OCI-LY1 (cell line): ENCODE results near the gene MPHOSPH6.

Source experiments
- EZH2 ChIP-seq: fragments of 200-600 bp; sonication (generic), shearing (Covaris generic); IDR thresholded peaks from 2 replicates; pipeline ENCODE4 v1.8.0; 2017; ENCODE audit warnings: borderline replicate concordance, mixed run types, mild to moderate bottlenecking, antibody characterized with exemption, low read length, moderate library complexity, mixed read lengths
- TF ChIP-seq, protein P1 (sequence below): fragments of 200-600 bp; sonication (generic), shearing (Covaris generic); IDR thresholded peaks from 2 replicates; pipeline ENCODE4 v1.5.1; 2017; ENCODE audit warnings: mild to moderate bottlenecking, antibody characterized with exemption, low read length, moderate library complexity, mixed read lengths

DNA sequence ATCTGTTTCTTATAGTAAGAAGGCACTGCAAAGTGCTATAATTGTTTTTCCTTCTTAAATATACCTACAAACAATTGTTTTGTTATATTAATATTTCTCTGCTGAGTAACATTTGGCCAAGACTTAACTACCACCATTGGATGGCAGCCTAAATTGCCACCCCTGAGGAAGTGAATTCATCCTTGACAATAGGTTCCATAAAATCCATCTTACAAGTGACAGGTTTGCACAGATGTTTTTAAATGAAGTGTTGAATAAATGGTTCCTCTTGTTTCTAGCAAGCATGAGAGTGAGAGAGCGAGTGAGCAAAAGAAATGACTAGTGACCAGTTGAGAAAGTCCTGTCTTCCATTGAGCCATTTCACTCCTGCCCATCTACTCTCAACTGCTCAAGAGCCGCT is 8.3 kb upstream of the MPHOSPH6 start:
- TF ChIP-seq, protein P1, sequence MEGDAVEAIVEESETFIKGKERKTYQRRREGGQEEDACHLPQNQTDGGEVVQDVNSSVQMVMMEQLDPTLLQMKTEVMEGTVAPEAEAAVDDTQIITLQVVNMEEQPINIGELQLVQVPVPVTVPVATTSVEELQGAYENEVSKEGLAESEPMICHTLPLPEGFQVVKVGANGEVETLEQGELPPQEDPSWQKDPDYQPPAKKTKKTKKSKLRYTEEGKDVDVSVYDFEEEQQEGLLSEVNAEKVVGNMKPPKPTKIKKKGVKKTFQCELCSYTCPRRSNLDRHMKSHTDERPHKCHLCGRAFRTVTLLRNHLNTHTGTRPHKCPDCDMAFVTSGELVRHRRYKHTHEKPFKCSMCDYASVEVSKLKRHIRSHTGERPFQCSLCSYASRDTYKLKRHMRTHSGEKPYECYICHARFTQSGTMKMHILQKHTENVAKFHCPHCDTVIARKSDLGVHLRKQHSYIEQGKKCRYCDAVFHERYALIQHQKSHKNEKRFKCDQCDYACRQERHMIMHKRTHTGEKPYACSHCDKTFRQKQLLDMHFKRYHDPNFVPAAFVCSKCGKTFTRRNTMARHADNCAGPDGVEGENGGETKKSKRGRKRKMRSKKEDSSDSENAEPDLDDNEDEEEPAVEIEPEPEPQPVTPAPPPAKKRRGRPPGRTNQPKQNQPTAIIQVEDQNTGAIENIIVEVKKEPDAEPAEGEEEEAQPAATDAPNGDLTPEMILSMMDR: no peak
- no peak for TF ChIP-seq EZH2
